Psoas muscle (tissue), 8 donors: ENCODE data around the gene RPL13A. TPM values are rescaled to one million over a fixed set of nuclear protein-coding genes. Genes with fewer than 3 reads are reported as not detected.
"Not testable (repeated sequence)": the region's sequence is repeated elsewhere in the genome, so short reads cannot be mapped to it uniquely, and the experiment has no call there.

ENCODE experiments used
- ATAC-seq, 4 donors: fragments of 200-7000 bp; cut with Tn5 transposase; one replicate each; pipeline ENCODE4 v1.9.1; 2020; ENCODE audit warnings: moderate library complexity in 3 of 4, mild to moderate bottlenecking in 2 of 4
- DNase-seq, 2 donors: peaks; one replicate each; pipeline ENCODE4 v3.0.0-alpha.2; 2020
- H3K27ac ChIP-seq: fragments of 200-600 bp; one replicate; pipeline ENCODE4 v1.8.0; 2022
- H3K27me3 ChIP-seq, 3 donors: fragments of 200-600 bp in 1 of 3; one replicate each; pipeline versions ENCODE4 v1.6.1 to v1.8.0; 2013 to 2022; ENCODE audit warnings: low read length in 2 of 3, mild to moderate bottlenecking in 2 of 3, moderate library complexity in 1 of 3; ENCODE audit not compliant: insufficient read depth in 3 of 3
- H3K36me3 ChIP-seq, 2 donors: fragments of 200-600 bp in 1 of 2; one replicate each; pipeline versions ENCODE4 v1.6.1 to v1.8.0; 2013 to 2022; ENCODE audit warnings: low read depth in 1 of 2, mild to moderate bottlenecking in 1 of 2, moderate library complexity in 1 of 2; ENCODE audit not compliant: insufficient read depth in 1 of 2
- H3K4me1 ChIP-seq: fragments of 200-600 bp; one replicate; pipeline ENCODE4 v1.8.0; 2022
- H3K4me3 ChIP-seq: fragments of 200-600 bp; one replicate; pipeline ENCODE4 v1.8.0; 2022; ENCODE audit warnings: mild to moderate bottlenecking
- H3K9me3 ChIP-seq: fragments of 200-600 bp; one replicate; pipeline ENCODE4 v1.8.0; 2022
- WGBS, 3 donors: extraction: QIAGEN DNeasy Blood & Tissue Kit; methylation state at CpG; one replicate each; pipeline versions ENCODE4 v1.1.6 to v1.1.7; 2013; 5-methylcytosine and 5-hydroxymethylcytosine counted together
- intact Hi-C, 2 donors: fragments of 100-400 bp; cut with DNase I; formaldehyde crosslinking; loops; one replicate each; pipeline versions ENCODE4 v1.11.0 to v1.14.2; 2022
- polyA plus RNA-seq, 3 donors: library from polyadenylated mRNA; stranded (reverse); fragments of 200-250 nt; gene quantifications; one replicate each; pipeline ENCODE4 v1.2.3, GENCODE V29; 2013
- total RNA-seq, 4 donors: library from RNA; stranded (reverse); fragmentation: NEBNext Ultra II Directional in 2 of 4; extraction: Animal tissue kit (Norgen Biotek cat#: 25700) in 2 of 4; gene quantifications; one replicate each; pipeline versions ENCODE4 v1.2.1 to v1.2.4, GENCODE V29; 2021 to 2023
- TF ChIP-seq, protein P1 (sequence below): fragments of 200-600 bp; IDR thresholded peaks from one replicate; pipeline ENCODE4 v1.8.0; 2022; ENCODE audit warnings: antibody characterized with exemption
- donor health status: healthy with polysubstance abuse.
- donor health status: DM: no; HTN: no; CAD: no; lungs with moderate emphysema.
- donor health status: Bipolar disorder and iron deficiency.
- donor health status: healthy.
- donor health status: DM: yes; HTN: yes; CAD: no.
- donor health status: DM: no; HTN: no; CAD: no.
- donor health status: DM: no; HTN: no; CAD: no.
- donor health status: DM: yes; HTN: yes; CAD: no.

Gene RPL13A
- total and polyA plus RNA-seq, 7 donors, result 1,392 to 2,955 (median 1,992) TPM

- DNase-seq, result peak; percentile 95 to 97
- peak; percentile 91 to 95 (median 94) for ATAC-seq
- Histone ChIP-seq H3K4me3 (peak overlapping the region; percentile 77), H3K27me3 (peaks cover 0 to 36% (median 21%) of the 10 kb centered on the region in 3 donors), H3K27ac (peak overlapping the region; percentile 63), H3K9me3 (no peaks in the 10 kb centered on the region), H3K4me1 (peaks cover 5% of the 10 kb centered on the region), H3K36me3 (peaks cover 0 to 20% of the 10 kb centered on the region in 2 donors)
- intact Hi-C loops, result loop anchor here (1.0 to 5.0 kb wide), 3 partner anchors 51 to 216 kb away; no protein-coding TSS in a partner anchor
- WGBS, 3 donors, result 0 to 1% (median 0%) methylated on average over 43 to 47 of the region's 47 CpGs
- TF ChIP-seq, protein P1, sequence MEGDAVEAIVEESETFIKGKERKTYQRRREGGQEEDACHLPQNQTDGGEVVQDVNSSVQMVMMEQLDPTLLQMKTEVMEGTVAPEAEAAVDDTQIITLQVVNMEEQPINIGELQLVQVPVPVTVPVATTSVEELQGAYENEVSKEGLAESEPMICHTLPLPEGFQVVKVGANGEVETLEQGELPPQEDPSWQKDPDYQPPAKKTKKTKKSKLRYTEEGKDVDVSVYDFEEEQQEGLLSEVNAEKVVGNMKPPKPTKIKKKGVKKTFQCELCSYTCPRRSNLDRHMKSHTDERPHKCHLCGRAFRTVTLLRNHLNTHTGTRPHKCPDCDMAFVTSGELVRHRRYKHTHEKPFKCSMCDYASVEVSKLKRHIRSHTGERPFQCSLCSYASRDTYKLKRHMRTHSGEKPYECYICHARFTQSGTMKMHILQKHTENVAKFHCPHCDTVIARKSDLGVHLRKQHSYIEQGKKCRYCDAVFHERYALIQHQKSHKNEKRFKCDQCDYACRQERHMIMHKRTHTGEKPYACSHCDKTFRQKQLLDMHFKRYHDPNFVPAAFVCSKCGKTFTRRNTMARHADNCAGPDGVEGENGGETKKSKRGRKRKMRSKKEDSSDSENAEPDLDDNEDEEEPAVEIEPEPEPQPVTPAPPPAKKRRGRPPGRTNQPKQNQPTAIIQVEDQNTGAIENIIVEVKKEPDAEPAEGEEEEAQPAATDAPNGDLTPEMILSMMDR, result peak; percentile 77
Observed at GRCh38 chr19:49443366-49444099, 43.9 kb upstream of the RPL13A start.

- H3K27ac ChIP-seq, DNase-seq, H3K4me3 ChIP-seq, H3K4me1 ChIP-seq, ATAC-seq, H3K9me3 ChIP-seq: not testable (repeated sequence)
- intact Hi-C loops, result loop anchor here in 1 of 2 donors (5.0 kb wide), 1 partner anchor 217 kb away; no protein-coding TSS in a partner anchor
- Histone ChIP-seq H3K36me3 (peaks cover 0 to 27% of the 10 kb centered on the region in 2 donors), H3K27me3 (peaks cover 0 to 29% (median 19%) of the 10 kb centered on the region in 3 donors)
- WGBS, 3 donors, result 41 to 60% (median 43%) methylated on average over 4 to 5 of the region's 5 CpGs
Observed at GRCh38 chr19:49444100-49444700, 43.2 kb upstream of the RPL13A start.

- Histone ChIP-seq H3K36me3 (peaks cover 0 to 35% of the 10 kb centered on the region in 2 donors), H3K27me3 (peaks cover 0 to 11% (median 4%) of the 10 kb centered on the region in 3 donors), H3K4me3 (no peak overlapping the region), H3K4me1 (peaks cover 14% of the 10 kb centered on the region), H3K9me3 (no peaks in the 10 kb centered on the region), H3K27ac (no peak overlapping the region)
- WGBS, 3 donors, result 66 to 79% (median 76%) methylated on average over 3 of the region's 3 CpGs
- no peak for ATAC-seq
- DNase-seq, result no peak
- TF ChIP-seq, protein P1, result no peak
- intact Hi-C loops, result no loop called here
Observed at GRCh38 chr19:49445997-49446396, 41.4 kb upstream of the RPL13A start.

GRCh38 chr19:49447485-49448431, 39.6 kb upstream of the RPL13A start:
- WGBS, 3 donors, result 66 to 73% (median 71%) methylated on average over 32 of the region's 32 CpGs
- ATAC-seq (no peak), DNase-seq (peak; percentile 60 to 88)
- Histone ChIP-seq H3K4me3 (no peak overlapping the region), H3K36me3 (peaks cover 0 to 35% of the 10 kb centered on the region in 2 donors), H3K27ac (no peak overlapping the region), H3K4me1 (peaks cover 14% of the 10 kb centered on the region), H3K27me3 (no peaks in the 10 kb centered on the region), H3K9me3 (no peaks in the 10 kb centered on the region)
- intact Hi-C loops, result no loop called here
- TF ChIP-seq, protein P1, result no peak
